Smooth muscle cell (in vitro differentiated cells): Measurements from ENCODE around the gene KRTAP23-1. TPM values are rescaled to one million over a fixed set of nuclear protein-coding genes. Genes with fewer than 3 reads are reported as not detected.

Source experiments
- DNase-seq: peaks from one replicate; lab custom pipeline; 2025; ENCODE audit not compliant: unreplicated experiment; lab: John Stamatoyannopoulos, UW
- H2AFZ ChIP-seq: fragments of 200-600 bp; sonication (generic); 2 replicates; pipeline ENCODE4 v1.6.0; 2016; ENCODE audit warnings: antibody characterized with exemption, low read depth, mild to moderate bottlenecking
- H3F3A ChIP-seq: fragments of 200-600 bp; sonication (generic); 2 replicates; pipeline ENCODE4 v1.6.0; 2017; ENCODE audit warnings: antibody characterized with exemption, low read depth
- H3K27ac ChIP-seq: fragments of 200-600 bp; sonication (generic); 2 replicates; pipeline ENCODE4 v1.5.1; 2016; ENCODE audit warnings: low read depth, mild to moderate bottlenecking
- H3K27me3 ChIP-seq: fragments of 200-600 bp; sonication (generic); 2 replicates; pipeline ENCODE4 v1.6.1; 2016; ENCODE audit warnings: low read depth, mild to moderate bottlenecking
- H3K36me3 ChIP-seq: fragments of 200-600 bp; sonication (generic); 2 replicates; pipeline ENCODE4 v1.5.1; 2016; ENCODE audit warnings: low read depth
- H3K4me1 ChIP-seq: fragments of 200-600 bp; sonication (generic); 2 replicates; pipeline ENCODE4 v1.5.1; 2016; ENCODE audit warnings: low read depth
- H3K4me2 ChIP-seq: fragments of 200-600 bp; sonication (generic); 2 replicates; pipeline ENCODE4 v1.6.0; 2016; ENCODE audit warnings: mild to moderate bottlenecking
- H3K4me3 ChIP-seq: fragments of 200-600 bp; sonication (generic); 2 replicates; pipeline ENCODE4 v1.5.1; 2016; ENCODE audit warnings: mild to moderate bottlenecking
- H3K79me2 ChIP-seq: fragments of 200-600 bp; sonication (generic); 2 replicates; pipeline ENCODE4 v1.6.0; 2016; ENCODE audit warnings: low read depth, mild to moderate bottlenecking
- H3K9ac ChIP-seq: fragments of 200-600 bp; sonication (generic); 2 replicates; pipeline ENCODE4 v1.6.0; 2016; ENCODE audit warnings: low read depth
- H3K9me3 ChIP-seq: fragments of 200-600 bp; sonication (generic); replicated peaks from 2 replicates; pipeline ENCODE4 v1.5.1; 2016; ENCODE audit warnings: low read depth
- H4K20me1 ChIP-seq: fragments of 200-600 bp; sonication (generic); 2 replicates; pipeline ENCODE4 v1.6.0; 2016; ENCODE audit warnings: low read depth
- WGBS: methylation state at CpG from one replicate; pipeline ENCODE4 v1.1.7; 2016; ENCODE audit warnings: low lambda C conversion rate; 5-methylcytosine and 5-hydroxymethylcytosine counted together
- polyA plus RNA-seq: library from polyadenylated mRNA; unstranded; fragments of >200 nt; fragmentation: Nextera tagmentation; extraction: Ambion mirVana; gene quantifications from 2 replicates; pipeline ENCODE4 v1.2.1, GENCODE V29; 2016
- total RNA-seq: library from RNA; depleted of rRNA; stranded (reverse); fragments of >200 nt; gene quantifications from 2 replicates; pipeline ENCODE4 v1.2.3, GENCODE V29; 2014
- TF ChIP-seq, protein P1 (sequence below): fragments of 200-600 bp; sonication (generic); IDR thresholded peaks from 2 replicates; pipeline ENCODE4 v1.5.1; 2017; ENCODE audit warnings: borderline replicate concordance, mild to moderate bottlenecking, antibody characterized with exemption; ENCODE audit not compliant: insufficient read depth, poor library complexity, severe bottlenecking

Gene KRTAP23-1
- total and polyA plus RNA-seq, 2 experiments from 2014 or later = not detected

DNA sequence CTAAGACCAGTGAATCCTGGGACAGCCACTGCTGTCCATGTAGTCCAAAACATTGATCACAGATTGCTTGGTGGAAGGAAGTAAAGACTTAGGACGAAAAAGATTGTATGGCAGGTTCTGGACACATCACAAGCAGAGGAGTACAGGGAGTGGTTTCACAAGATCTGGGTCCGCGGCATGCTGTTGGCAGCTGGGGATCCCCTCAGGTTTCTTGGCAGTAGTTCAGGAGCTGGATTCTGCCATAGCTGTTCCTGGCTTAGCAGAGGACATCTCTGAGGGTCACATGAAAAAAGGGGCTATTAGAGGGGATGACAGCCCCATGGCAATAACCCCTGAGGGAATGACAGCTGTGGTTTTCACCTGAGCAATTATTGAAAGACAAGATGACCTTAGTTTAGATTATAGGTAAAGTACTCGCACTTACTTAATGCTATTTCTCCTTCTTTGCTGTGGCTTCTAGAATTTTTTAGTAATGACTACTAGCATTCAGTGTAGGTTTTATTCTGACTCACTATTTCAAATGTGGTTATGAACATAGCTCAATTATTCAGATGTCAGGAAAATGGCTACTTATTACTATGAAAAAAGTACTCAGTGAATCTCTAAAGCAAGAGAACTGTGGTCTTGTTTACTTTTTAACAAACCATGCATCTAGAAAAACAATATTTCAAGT, 19.1 kb downstream of the KRTAP23-1 start:
- no peak overlapping the region for H3K4me2 ChIP-seq
- no peaks in the 10 kb centered on the region for H3K79me2 ChIP-seq
- no peak overlapping the region for H3K9ac ChIP-seq
- TF ChIP-seq, protein P1, sequence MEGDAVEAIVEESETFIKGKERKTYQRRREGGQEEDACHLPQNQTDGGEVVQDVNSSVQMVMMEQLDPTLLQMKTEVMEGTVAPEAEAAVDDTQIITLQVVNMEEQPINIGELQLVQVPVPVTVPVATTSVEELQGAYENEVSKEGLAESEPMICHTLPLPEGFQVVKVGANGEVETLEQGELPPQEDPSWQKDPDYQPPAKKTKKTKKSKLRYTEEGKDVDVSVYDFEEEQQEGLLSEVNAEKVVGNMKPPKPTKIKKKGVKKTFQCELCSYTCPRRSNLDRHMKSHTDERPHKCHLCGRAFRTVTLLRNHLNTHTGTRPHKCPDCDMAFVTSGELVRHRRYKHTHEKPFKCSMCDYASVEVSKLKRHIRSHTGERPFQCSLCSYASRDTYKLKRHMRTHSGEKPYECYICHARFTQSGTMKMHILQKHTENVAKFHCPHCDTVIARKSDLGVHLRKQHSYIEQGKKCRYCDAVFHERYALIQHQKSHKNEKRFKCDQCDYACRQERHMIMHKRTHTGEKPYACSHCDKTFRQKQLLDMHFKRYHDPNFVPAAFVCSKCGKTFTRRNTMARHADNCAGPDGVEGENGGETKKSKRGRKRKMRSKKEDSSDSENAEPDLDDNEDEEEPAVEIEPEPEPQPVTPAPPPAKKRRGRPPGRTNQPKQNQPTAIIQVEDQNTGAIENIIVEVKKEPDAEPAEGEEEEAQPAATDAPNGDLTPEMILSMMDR = no peak
- no peaks in the 10 kb centered on the region for H4K20me1 ChIP-seq
- no peaks in the 10 kb centered on the region for H3K36me3 ChIP-seq
- no peaks in the 10 kb centered on the region for H3F3A ChIP-seq
- no peak overlapping the region for H3K4me3 ChIP-seq
- H3K27me3 ChIP-seq = no peaks in the 10 kb centered on the region
- H2AFZ ChIP-seq = no peak overlapping the region
- H3K9me3 ChIP-seq = no peaks in the 10 kb centered on the region
- H3K27ac ChIP-seq = no peak overlapping the region
- 74% methylated on average over 4 of the region's 4 CpGs for WGBS
- DNase-seq = no peak
- no peaks in the 10 kb centered on the region for H3K4me1 ChIP-seq

DNA sequence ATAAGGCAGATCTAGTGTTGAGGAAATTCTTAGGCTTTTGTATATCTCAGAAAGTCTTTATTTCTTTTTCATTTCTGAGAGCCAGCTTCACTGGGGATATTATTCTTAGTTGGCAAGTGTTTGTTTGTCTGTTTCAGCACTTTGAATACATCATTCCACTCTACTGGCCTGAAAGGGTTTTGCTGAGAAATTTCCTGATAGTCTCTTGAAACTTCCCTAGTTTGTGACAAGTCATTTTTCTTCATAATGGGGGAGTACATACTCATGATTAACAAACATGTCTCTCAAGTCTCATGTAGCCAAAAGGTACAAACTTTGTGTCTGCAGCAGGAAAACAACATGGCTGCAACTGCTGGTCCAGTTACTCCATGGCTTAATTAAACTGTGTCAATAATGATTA, 22.0 kb downstream of the KRTAP23-1 start:
- Histone ChIP-seq H3K79me2 (no peaks in the 10 kb centered on the region), H4K20me1 (no peaks in the 10 kb centered on the region), H3K4me3 (no peak overlapping the region), H2AFZ (no peak overlapping the region), H3K27ac (no peak overlapping the region), H3K9me3 (no peaks in the 10 kb centered on the region), H3K4me1 (no peaks in the 10 kb centered on the region), H3K27me3 (no peaks in the 10 kb centered on the region), H3F3A (no peaks in the 10 kb centered on the region), H3K9ac (no peak overlapping the region), H3K36me3 (no peaks in the 10 kb centered on the region), H3K4me2 (no peak overlapping the region)
- DNase-seq = no peak
- TF ChIP-seq, protein P1 = no peak

DNA sequence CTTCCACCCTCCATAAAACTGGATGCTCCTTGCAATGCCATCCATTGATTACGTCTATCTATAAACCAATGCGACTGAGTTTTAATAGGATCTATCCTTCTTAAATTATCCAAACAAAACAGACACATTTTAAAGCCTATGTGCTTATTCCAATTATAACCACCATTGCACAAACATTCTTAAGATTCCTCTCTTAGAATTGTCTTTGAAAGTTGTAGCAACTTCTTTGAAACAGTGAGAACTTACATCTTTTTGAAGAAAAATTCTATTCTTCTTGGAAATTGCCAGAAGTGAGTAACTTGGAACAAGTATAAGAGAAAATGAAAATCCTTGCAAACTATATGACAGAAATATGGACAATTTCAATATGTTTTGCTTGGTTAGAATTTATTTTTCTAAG, 28.2 kb downstream of the KRTAP23-1 start, which contains the start of gene KRTAP26-1:
KRTAP26-1 (minus strand) TSS at position 101 of the 400 bp plus-strand sequence. CDS start 280 bp downstream, outside the sequence.
- no peak within 1 kb of the TSS for H3K27ac ChIP-seq
- H3K9me3 ChIP-seq = no peaks in the 10 kb centered on the region
- no peaks in the 10 kb centered on the region for H3F3A ChIP-seq
- H3K36me3 ChIP-seq = no peaks in the 10 kb centered on the region
- TF ChIP-seq, protein P1 = no peak
- no peak within 1 kb of the TSS for H3K4me3 ChIP-seq
- H3K4me2 ChIP-seq = no peak within 1 kb of the TSS
- 95% methylated on average over 2 of the region's 2 CpGs for WGBS
- H3K9ac ChIP-seq = no peak within 1 kb of the TSS
- no peaks in the 10 kb centered on the region for H3K4me1 ChIP-seq
- no peak within 1 kb of the TSS for H2AFZ ChIP-seq
- H4K20me1 ChIP-seq = no peaks in the 10 kb centered on the region
- H3K27me3 ChIP-seq = no peaks in the 10 kb centered on the region
- H3K79me2 ChIP-seq = no peaks in the 10 kb centered on the region
- no peak for DNase-seq

DNA sequence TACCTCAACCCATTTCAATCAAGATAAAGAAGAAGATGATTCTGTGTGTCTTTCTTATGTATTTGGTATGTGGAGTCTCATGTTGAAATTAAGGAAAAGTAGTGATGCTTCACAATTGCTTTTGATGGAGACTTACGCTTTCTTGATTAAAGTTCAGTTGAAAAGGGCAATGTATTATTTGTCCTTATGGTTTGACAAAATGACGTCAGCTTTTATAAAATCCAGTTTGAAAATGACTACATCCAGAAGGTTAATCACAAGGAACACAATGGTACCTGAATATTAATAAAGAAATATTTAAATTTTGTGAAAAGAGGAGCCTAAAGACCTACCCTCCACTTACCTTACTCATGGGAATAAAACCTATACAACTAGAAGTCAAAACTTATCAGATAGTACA, 32.7 kb downstream of the KRTAP23-1 start:
- H3K36me3 ChIP-seq = no peaks in the 10 kb centered on the region
- H3K4me1 ChIP-seq = no peaks in the 10 kb centered on the region
- H3K27ac ChIP-seq = no peak overlapping the region
- H3K4me3 ChIP-seq = no peak overlapping the region
- TF ChIP-seq, protein P1 = no peak
- no peaks in the 10 kb centered on the region for H3K9me3 ChIP-seq
- no peaks in the 10 kb centered on the region for H3F3A ChIP-seq
- H3K79me2 ChIP-seq = no peaks in the 10 kb centered on the region
- no peak overlapping the region for H3K9ac ChIP-seq
- no peak for DNase-seq
- WGBS = 88% methylated on average over 2 of the region's 2 CpGs
- no peaks in the 10 kb centered on the region for H4K20me1 ChIP-seq
- H2AFZ ChIP-seq = no peak overlapping the region
- H3K4me2 ChIP-seq = no peak overlapping the region
- no peaks in the 10 kb centered on the region for H3K27me3 ChIP-seq
